GM21367 (cell line): ENCODE measurements around the gene PLA2G4A.
A peak's percentile ranks its signal among the peaks of the same experiment; 100 is the strongest.

Experiments used
- ATAC-seq: cut with Tn5 transposase; IDR thresholded peaks from one replicate; pipeline ENCODE4 v1.9.1; 2021; ENCODE audit not compliant: unreplicated experiment

PLA2G4A gene

DNA sequence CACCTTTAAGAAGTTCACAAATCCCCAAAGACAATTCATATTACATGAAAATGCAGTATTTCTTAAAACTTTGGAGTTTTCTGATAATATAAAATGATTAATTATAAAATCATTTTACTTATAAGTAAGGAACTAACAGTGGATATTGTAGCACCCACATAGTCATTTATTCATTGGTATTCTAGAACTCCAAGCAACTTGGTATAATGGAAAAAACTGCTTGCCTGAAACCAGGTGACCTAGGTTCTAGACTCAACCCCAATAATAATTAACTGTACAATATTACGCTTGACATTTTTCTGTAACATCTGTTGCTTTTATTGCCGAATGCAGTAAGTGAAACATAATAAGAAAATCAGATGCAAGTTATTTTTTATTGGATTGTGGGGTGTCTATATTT lies 2.4 kb downstream of the PLA2G4A start:
- no peak for ATAC-seq

DNA sequence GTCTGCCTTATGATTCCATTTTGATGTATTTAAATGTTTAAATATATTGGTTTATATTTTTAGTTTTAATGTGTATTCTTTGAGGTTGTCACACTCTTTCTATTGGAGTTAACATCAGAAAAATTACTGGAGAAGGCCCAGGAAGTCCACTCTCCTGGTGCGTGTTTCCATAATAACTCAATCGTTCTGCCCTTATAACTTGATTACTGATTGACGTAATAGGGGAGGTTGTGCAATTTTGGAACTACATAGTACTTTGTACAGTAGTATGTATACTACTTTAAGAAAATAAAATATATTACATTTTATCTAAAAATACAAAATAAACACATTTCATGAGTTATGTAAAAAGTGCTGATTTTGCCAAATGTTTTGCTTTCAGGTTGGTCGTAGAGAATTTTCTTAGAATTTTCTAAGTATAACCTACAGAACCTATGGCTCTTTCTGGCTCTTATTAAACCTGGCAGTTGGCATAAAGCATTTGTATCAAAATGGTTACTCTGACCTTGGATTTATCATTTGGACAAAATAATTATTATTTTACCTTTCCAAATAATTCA lies 5.7 kb downstream of the PLA2G4A start:
- ATAC-seq, result no peak

DNA sequence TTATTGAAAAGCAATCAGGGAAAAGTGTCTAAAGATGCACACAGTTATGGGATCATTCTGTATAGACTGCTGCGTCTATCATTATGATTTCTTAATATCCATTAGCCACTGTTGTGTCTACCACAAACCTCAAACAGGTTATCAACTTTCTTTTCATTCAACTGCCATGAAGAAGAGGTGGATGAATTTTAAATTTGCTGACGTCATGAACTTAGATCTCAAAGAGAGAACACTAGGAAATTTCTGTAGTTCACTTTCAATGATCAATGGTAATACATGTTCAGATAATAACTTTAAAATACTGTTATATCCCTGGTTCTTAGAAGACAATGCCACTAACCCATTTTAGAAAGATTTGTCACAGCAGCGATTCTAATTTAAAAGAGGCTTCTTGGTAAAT lies 6.7 kb downstream of the PLA2G4A start:
- no peak for ATAC-seq

DNA sequence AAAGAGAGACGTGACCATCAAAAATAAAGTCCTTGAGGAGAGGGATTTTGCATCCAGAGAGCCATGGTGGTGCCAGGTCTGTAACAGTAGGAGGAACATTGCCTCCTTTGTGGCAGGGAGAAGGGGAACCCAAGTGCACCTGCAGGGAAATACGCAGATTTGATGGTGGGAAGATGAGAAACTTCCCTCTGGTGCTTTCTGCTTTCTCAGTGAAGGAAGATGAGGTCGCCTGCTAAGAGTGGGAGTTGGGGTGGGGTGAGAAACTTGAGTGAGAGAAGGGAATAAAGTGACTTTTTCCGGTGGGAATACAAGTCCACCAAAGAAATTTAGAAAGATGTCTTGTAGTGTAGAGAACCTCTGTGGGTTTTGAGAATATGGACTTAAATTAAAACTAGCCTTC lies 9.1 kb downstream of the PLA2G4A start:
- ATAC-seq, result no peak

DNA sequence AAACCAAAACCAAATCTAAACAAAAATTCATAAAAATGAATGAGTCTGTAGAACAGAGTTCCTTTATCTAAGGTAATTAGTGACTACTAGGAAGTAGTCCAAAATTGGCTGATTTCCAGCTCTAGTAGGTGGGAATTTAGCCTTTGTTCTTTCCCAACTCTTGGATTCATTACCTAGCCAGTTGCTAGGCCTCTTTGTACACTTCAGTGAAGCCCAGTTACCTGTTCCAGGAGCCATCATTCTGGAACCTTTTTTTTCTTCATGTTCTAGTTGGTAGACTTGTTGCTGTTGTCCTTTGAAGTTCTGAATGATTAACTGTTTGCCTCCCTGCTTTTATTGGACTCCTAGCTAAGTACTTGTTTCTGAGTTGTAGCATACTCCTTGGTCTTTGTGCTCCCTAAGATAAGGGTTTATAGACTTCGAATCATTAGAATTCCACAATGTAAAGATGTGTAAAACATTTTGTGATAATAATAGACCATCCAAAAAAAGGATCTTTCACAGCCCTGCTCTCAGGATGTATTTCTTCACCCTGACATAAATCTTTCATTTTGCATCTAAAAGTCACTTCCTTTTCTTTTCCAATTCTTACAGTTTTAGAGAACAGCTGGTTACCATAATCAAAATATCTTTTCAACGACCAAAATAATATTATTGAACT lies 9.8 kb downstream of the PLA2G4A start:
- ATAC-seq, result peak; percentile 11

DNA sequence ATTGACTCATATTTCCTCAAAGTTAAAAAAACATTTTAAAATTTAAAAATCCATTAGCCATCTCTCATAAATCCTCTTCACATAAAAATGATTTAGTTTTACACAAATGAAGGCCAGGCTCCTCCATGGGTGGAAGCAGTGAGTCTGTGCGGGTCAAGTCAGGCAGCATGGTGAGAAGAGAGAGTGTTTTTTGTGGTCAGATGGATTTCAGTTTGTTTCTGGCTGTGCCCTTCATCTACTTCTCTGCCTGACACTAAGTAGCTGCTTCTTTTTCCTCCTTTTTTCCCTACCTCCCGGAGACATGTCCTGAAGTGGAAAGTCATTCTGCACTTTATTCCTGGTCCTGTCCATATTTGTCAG lies 10.3 kb downstream of the PLA2G4A start:
- peak; percentile 52 for ATAC-seq

DNA sequence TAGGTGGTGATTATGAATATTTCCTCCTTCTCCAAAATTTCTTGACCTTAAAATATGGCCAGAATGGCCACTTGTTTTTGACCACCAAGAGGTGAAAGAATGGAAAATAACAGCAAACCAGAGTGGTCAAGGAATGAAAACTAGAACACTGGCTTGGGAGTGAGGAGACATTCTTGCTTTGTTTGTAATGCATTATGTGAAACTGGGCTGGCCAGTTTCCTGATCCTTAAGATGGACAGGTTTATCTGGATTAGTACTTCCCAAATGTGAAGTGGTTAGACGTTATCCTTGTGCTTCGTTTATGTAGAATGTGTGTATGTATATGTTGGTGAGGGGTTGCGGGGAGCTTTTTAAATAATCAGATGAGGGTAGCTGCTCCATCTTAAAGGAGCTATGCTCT lies 12.8 kb downstream of the PLA2G4A start:
- no peak for ATAC-seq

DNA sequence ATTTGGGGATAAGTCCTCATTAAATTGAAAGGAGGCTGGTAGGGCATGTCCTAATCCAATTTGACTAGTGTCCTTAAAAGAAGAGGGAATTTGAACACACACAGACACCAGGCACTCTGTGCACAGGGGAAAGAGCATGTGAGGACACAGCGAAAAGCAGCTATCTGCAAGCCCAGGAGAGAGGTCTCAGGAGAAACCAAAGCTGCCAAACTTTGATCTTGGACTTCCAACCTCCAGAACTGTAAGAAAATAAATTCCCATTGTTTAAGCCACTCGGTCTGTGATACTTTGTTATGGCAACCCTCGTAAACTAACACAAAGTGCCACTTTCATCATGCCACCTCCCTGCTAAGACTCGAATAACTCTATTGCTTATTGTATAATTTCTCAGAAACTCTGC lies 13.8 kb downstream of the PLA2G4A start:
- no peak for ATAC-seq

DNA sequence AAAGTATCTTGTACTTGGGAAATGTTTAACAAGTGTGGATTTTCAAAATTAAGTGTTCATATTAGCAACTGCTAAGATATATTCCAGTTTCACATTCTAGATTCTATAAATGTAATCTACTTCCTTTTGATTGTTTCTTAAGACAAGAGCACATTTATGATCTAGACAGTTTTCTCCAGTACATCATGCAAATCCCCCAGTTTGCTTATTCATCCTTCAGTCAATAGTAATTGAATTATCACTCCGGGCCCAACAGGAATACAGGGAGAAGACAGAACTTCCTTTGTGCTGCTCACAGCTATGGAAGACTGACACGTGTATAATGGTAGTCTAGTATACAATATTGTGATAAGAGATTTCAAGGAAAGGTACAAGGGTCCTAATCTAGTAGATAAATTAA lies 14.5 kb downstream of the PLA2G4A start:
- no peak for ATAC-seq

DNA sequence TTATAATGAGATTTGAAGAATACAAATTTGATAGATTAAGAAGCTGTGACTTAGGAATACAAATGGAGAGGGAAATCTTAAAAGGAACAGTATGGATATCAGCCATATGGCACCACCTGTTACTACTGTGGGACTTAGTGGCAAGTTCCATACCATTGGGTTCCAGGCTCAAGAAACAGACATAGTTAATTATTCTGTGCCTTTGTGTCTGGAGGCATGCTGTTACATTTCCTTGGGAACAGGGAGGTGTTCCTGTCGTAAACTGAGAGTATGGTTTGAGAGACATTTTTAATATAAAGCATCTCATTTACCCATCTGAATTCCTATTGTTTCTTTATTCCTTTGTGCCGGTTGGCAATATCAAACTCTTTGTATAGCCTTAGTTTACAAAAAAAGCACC lies 15.2 kb downstream of the PLA2G4A start:
- no peak for ATAC-seq

DNA sequence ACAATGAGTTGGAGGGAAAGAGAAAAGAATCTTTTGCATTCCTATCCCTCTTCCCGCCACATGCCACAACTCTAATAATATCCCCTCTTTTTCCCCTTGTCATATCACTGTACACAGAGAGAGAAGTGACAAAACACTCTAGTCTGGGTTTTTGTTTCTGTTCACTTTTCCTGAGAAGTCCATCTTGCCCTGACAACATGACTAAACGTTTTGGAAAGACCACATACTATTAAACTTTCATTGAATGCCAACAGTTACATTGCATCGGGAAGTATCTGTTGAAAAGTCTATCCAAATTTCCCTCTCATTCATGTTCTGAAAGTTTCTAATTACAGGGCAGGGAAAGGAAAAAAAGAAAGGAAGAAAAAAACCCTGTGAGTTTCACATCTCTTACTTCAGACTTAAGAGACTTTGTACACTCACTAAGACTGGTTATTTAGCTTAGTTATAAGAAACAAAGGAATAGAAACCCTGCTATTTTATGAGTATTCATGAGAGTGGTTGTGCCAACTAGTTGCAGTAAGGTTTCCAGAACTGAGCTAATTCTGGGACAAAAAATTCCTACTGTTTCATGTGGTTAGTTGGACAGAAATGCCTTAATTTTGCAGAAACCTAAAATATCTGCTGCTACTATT lies 16.9 kb downstream of the PLA2G4A start:
- ATAC-seq, result no peak

DNA sequence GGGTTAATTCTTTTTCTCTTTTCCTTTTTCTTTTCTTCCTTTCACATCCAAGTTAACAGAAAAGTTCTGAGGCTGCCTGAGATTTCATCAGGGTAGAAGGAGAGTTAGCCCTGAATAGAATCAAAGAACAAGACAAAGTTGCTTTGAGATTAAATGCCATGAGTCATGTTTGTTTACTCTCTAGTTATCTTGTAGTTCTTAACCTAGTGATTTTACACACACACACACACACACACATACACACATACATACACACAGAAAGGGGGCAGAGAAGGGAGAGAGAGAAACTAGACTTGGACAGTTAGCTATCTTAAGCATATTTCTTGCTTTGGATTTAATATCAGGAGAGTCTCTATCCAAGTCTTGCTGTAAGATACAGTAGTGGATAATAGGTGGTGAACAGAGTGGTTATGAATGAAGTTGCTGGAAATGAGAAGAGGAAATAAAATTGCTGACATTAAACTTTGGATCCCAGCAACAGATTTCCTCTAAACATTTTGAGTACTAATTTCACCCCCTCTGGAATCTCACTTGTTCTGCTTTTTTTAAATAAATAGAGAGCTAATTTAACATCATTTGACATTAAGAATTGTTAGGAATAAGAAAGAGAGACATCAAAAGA lies 19.9 kb downstream of the PLA2G4A start:
- no peak for ATAC-seq

DNA sequence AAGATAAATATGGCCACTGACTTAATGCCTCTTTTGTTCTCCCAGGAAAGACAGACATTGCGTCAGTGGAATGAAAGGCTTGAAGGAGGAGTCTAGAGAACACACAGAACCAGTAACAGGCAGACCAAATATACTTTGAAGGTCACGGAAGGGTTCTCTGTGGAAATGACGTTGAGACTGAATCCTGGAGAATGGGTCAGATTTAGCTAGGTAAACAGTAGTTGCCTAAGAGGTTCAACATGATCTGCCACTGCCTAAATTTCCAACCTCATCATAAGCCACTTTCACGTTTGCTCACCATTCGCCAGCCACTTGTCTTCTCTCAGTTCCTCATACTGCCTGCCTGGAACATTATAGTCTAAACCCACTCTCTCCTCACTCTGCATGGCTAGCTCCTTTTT lies 20.5 kb downstream of the PLA2G4A start:
- peak; percentile 98 for ATAC-seq

DNA sequence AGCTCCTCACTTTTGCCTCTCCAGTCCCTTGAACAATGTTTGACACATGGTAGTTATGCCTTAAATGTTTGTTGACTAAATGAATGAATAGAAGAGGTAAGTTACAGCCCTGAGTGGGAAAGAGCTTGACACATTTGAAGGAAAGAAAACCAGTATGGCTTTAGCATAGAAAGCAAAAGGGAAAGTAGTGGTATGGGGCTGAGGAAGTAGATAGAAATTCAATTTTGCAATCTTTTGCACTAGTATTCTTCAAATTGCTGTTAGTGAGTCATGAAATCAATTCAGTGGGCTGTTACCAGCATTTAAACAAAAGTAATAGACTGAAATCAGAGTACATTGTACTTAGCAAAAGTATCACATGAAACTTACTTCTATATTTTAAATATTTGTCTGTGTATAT lies 21.1 kb downstream of the PLA2G4A start:
- ATAC-seq, result peak; percentile 42

DNA sequence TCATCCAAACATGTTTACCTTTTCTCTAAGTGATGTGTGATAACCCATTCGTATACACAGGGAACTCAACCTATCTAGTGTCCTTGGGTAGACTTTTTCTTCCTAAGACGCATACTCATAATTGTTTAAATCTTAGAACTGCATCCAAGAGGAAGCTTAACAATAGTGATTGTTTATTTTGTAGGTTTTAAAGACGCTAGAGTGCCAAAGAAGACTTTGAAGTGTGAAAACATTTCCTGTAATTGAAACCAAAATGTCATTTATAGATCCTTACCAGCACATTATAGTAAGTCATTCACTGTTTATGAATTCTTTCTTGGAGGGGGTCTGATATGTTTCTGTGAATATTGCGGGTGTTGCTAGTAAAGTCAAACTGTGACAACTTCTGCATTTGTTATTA lies 25.4 kb downstream of the PLA2G4A start:
- no peak for ATAC-seq

DNA sequence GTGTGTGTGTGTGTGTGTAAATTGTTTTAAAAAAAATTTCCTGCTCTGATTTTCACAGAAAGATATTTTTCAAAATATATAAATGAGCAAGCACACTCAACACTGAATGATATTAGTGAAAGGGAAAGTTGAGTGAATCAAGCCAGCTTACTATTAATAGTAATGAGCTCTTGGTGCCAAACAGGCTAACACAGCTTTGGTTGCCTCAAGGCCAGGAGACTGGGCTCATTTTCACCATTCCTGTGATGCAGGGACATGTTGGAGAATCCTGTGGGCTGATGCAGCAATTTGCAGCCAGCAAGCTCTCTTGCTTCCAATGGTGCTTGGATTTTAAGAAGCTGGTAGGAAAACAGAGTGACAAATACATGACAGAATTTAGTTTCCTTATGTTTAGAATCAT lies 30.2 kb downstream of the PLA2G4A start:
- ATAC-seq, result no peak

DNA sequence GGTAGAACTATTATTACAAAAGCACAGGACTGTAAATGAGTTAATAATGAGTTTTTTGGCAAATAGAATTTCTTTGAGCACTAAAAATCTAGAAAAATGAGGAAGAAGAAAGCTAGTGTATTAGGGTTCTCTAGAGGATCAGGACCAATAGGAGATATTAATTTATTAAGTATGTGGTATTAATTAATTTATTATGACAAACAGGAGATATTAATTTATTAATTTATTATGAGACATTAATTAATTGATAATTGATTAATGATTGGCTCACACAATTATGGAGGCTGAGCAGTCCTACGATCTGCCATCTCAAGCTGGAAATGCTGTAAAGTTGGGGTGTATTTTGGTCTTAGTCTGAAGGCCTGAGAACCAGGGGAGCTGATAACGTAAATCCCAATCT lies 31.2 kb downstream of the PLA2G4A start:
- ATAC-seq, result no peak

DNA sequence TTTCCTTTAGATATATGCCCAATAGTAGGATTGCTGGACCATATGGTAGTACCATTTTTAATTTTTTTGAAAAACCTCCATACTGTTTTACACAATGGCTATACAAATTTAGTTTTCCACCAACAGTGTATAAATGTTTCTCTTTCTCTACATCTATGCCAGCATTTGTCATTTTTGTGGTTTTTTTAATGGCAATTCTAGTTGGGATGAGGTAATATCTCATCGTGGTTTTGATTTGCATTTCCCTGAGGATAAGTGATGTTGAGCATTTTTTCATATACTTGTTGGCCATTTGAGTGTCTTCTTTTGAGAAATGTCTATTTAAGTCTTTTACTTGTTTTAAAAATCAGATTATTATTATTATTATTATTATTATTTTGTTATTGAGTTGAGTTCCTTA lies 35.5 kb downstream of the PLA2G4A start:
- ATAC-seq, result no peak

DNA sequence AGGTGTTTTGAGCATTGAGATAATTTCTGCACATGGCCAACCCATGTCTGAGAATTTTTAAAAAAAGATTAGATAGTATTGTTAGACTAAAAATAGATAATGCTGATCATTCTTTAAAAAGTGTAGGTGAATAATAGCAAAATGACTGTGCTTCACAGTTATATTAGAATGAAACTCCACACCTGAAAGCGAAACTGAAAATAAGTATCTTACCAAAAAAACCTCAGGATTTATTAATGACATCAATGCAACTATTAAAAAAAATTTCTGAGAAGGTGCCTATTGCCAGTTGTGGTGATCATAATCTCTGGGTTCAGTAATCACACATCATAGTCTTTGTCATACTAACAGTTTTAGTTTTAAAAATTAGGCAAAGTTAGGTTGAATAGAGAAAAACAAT lies 36.5 kb downstream of the PLA2G4A start:
- ATAC-seq, result peak; percentile 76

DNA sequence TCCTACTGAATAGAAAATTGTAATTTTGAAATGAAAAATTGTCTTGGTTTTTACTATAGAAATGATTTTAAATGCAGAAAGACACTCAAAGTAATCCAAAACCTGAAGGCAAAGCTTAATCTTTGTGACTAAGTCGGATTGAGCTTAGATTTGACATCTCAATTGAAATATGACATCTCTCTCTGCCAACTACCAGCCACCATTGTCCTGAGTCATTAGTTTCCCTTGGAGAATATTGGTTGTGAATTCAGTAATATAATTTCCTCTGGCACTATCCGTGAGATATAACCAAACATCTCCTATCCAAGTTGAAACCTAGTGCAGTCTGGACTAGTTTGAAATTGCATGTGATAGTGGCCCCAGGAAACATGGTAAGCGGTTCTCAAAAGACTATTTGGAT lies 37.1 kb downstream of the PLA2G4A start:
- no peak for ATAC-seq

DNA sequence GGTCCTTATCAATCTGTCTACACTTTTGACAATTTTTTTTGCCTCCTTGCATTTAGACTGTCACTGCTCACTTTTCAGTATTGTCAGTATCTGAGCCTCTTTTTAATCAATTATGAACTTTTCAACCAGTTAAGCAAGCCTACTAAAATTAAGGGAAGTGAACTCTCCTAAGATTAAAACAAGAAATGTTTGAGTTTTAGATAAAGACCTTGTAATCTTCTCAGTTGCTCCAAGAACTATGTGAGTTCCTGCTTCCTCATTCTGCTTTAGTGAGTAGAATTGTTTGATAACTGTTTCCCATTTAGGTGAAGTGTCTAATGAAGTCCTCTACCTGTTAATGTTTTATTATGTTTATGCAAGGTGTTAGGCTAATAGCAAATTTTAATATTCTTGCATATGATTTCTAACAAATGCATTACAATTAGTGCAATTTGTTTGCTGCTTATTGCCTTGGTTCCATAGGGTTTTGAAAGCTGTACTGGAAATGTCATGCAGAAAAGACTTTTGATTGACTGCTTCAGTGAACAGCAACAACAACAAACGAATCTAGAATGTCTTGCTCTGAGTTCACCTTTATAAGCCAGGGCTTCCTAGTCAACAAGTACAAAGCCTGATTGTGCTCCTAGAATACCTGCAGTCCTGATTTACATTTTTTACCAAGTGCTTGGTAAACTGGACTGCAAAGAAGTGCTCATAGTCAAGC lies 40.9 kb downstream of the PLA2G4A start:
- ATAC-seq, result no peak

DNA sequence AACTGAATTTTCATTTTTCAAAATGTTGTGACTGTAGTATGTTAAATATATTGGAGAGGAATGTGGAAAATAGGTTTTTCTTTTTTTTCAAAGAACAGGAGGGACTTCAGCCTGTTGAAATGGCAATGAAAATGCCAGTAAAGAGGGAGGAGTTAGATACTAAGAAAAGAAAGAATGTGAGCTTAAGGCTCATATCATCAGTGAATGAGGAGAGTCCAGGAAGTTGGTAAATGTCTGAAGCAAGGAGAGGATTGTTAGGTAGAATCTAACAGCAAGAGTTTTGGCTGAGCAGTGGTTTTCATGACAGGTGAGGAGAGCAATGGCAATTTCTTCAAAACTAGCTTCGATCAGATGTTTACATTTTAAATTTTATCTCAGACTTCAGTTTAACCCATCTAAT lies 43.0 kb downstream of the PLA2G4A start:
- ATAC-seq, result no peak
